ENCODE results near the gene GRSF1.
A peak's percentile ranks its signal among the peaks of the same experiment; 100 is the strongest.
"Not testable (repeated sequence)": the region's sequence is repeated elsewhere in the genome, so short reads cannot be mapped to it uniquely, and the experiment has no call there.

The GRSF1 gene

GRCh38 chr4:70833675-70834074 lies 6.0 kb downstream of the GRSF1 start:
- DNase-seq (ENCODE audit: low spot score), result no peak

- no peak for DNase-seq (ENCODE audit: low spot score)
These were observed 8.4 kb downstream of the GRSF1 start for GRCh38 chr4:70831293-70831692.

GRCh38 chr4:70830054-70830453 lies 9.6 kb downstream of the GRSF1 start:
- no peak for DNase-seq (ENCODE audit: low spot score)

GRCh38 chr4:70829492-70829891 lies 10.2 kb downstream of the GRSF1 start:
- no peak for DNase-seq (ENCODE audit: low spot score)

- DNase-seq (ENCODE audit: low spot score), result no peak
These were observed 10.7 kb downstream of the GRSF1 start for GRCh38 chr4:70829015-70829414.

- DNase-seq (ENCODE audit: low spot score), result no peak
These were observed 20.8 kb downstream of the GRSF1 start for GRCh38 chr4:70818921-70819320.

- no peak for DNase-seq (ENCODE audit: low spot score)
These were observed 21.4 kb downstream of the GRSF1 start for GRCh38 chr4:70818173-70818855.

GRCh38 chr4:70816894-70817293 lies 22.8 kb downstream of the GRSF1 start:
- no peak for DNase-seq (ENCODE audit: low spot score)

GRCh38 chr4:70815370-70815769 lies 24.3 kb downstream of the GRSF1 start:
- peak; percentile 4 for DNase-seq (ENCODE audit: low spot score)

- no peak for DNase-seq (ENCODE audit: low spot score)
These were observed 31.5 kb downstream of the GRSF1 start for GRCh38 chr4:70808151-70808550.

GRCh38 chr4:70802928-70803580 lies 36.6 kb downstream of the GRSF1 start:
- no peak for DNase-seq (ENCODE audit: low spot score)

GRCh38 chr4:70801265-70801809 lies 38.4 kb downstream of the GRSF1 start:
- no peak for DNase-seq (ENCODE audit: low spot score)

- DNase-seq (ENCODE audit: low spot score), result no peak
These were observed 46.1 kb downstream of the GRSF1 start for GRCh38 chr4:70793626-70794025.

- DNase-seq (ENCODE audit: low spot score), result no peak
These were observed 51.0 kb downstream of the GRSF1 start for GRCh38 chr4:70788733-70789132.

- DNase-seq (ENCODE audit: low spot score), result no peak
These were observed 52.2 kb downstream of the GRSF1 start for GRCh38 chr4:70787496-70787895.

GRCh38 chr4:70783096-70783495 lies 56.6 kb downstream of the GRSF1 start:
- no peak for DNase-seq (ENCODE audit: low spot score)

GRCh38 chr4:70778888-70779422 lies 60.7 kb downstream of the GRSF1 start:
- no peak for DNase-seq (ENCODE audit: low spot score)

- DNase-seq (ENCODE audit: low spot score), result no peak
These were observed 66.6 kb downstream of the GRSF1 start for GRCh38 chr4:70772929-70773555.

GRCh38 chr4:70769396-70769795 lies 70.3 kb downstream of the GRSF1 start:
- not testable (repeated sequence) for DNase-seq (ENCODE audit: low spot score)

GRCh38 chr4:70768301-70768948 lies 71.3 kb downstream of the GRSF1 start:
- DNase-seq (ENCODE audit: low spot score), result no peak
